ENCODE data around the gene OPN1LW. TPM values are rescaled to one million over a fixed set of nuclear protein-coding genes. Genes with fewer than 3 reads are reported as not detected.
A peak's percentile ranks its signal among the peaks of the same experiment; 100 is the strongest.
"Not testable (repeated sequence)": the region's sequence is repeated elsewhere in the genome, so short reads cannot be mapped to it uniquely, and the experiment has no call there.

OPN1LW gene
- polyA plus RNA-seq (2013, experiment 1 of 2), result not detected
- not detected for polyA plus RNA-seq (2013, experiment 2 of 2)

GRCh38 chrX:154144010-154144409 is at the start of gene OPN1LW:
Gene OPN1LW, plus strand, starts transcription at chrX:154144243. Its CDS starts 41 bp downstream, at chrX:154144284.
- H3K4me1 ChIP-seq (ENCODE audit: control insufficient read depth in 2 of 2, insufficient read depth in 1 of 2, low read depth in 1 of 2, low read length in 2 of 2); H3K4ac ChIP-seq (ENCODE audit: low read length); H3K79me1 ChIP-seq (ENCODE audit: low read depth, low read length); H2AK5ac ChIP-seq (ENCODE audit: low read depth, low read length); H3K9me3 ChIP-seq (replicated peaks in 1 of 2; ENCODE audit: control insufficient read depth in 2 of 2, insufficient read depth in 1 of 2, low read depth in 1 of 2, low read length in 2 of 2); H3K27ac ChIP-seq (replicated peaks; ENCODE audit: low read length); H3K9ac ChIP-seq (ENCODE audit: low read depth, low read length, poor library complexity); H2BK120ac ChIP-seq (ENCODE audit: low read depth, low read length); H3K36me3 ChIP-seq (replicated peaks in 1 of 2; ENCODE audit: control insufficient read depth in 2 of 2, insufficient read depth in 2 of 2, low read length in 2 of 2); H3K4me2 ChIP-seq (ENCODE audit: insufficient read depth, low read length, poor library complexity, severe bottlenecking); H4K91ac ChIP-seq (ENCODE audit: low read depth, low read length, poor library complexity); H3K23ac ChIP-seq (ENCODE audit: low read depth, low read length, poor library complexity); H2AFZ ChIP-seq (ENCODE audit: low read length); H3K18ac ChIP-seq (ENCODE audit: low read length); H3K4me3 ChIP-seq (ENCODE audit: low read length in 2 of 2); H3K14ac ChIP-seq (ENCODE audit: low read length); DNase-seq (ENCODE audit: low spot score); H2BK5ac ChIP-seq (ENCODE audit: low read length); H2BK15ac ChIP-seq (ENCODE audit: low read length); H4K8ac ChIP-seq (ENCODE audit: low read depth, low read length); H2BK12ac ChIP-seq (ENCODE audit: low read length): not testable (repeated sequence)
- WGBS, 2 donors (ENCODE audit: extremely low coverage in 2 of 2, insufficient read length in 2 of 2, insufficient replicate concordance in 1 of 2), result no CpG with 5 or more reads among the region's 15 CpGs
- H3K27me3 ChIP-seq (ENCODE audit: control insufficient read depth in 3 of 3, insufficient read depth in 3 of 3, low read depth in 1 of 3, low read length in 3 of 3), result peaks cover 0 to 43% (median 0%) of the 10 kb centered on the region in 3 experiments

- H3K4me3 ChIP-seq (ENCODE audit: low read length in 2 of 2), result no peak overlapping the region
These were observed 49.2 kb upstream of the OPN1LW start for GRCh38 chrX:154094833-154095232.

GRCh38 chrX:154096140-154097002 is 47.7 kb upstream of the OPN1LW start:
- Histone ChIP-seq H2BK12ac (ENCODE audit: low read length) (no peak overlapping the region), H3K4me3 (ENCODE audit: low read length in 2 of 2) (peak overlapping the region; percentile 51 to 87), H2BK15ac (ENCODE audit: low read length) (no peak overlapping the region), H3K36me3 (replicated peaks in 1 of 2; ENCODE audit: control insufficient read depth in 2 of 2, insufficient read depth in 2 of 2, low read length in 2 of 2) (peaks cover 0 to 10% of the 10 kb centered on the region in 2 donors), H3K27ac (replicated peaks; ENCODE audit: low read length) (no peak overlapping the region), H4K91ac (ENCODE audit: low read depth, low read length, poor library complexity) (no peak overlapping the region), H2AK5ac (ENCODE audit: low read depth, low read length) (no peak overlapping the region), H3K79me1 (ENCODE audit: low read depth, low read length) (peaks cover 2% of the 10 kb centered on the region), H3K9me3 (replicated peaks in 1 of 2; ENCODE audit: control insufficient read depth in 2 of 2, insufficient read depth in 1 of 2, low read depth in 1 of 2, low read length in 2 of 2) (no peaks in the 10 kb centered on the region), H3K4me2 (ENCODE audit: insufficient read depth, low read length, poor library complexity, severe bottlenecking) (peak overlapping the region; percentile 45), H3K27me3 (ENCODE audit: control insufficient read depth in 3 of 3, insufficient read depth in 3 of 3, low read depth in 1 of 3, low read length in 3 of 3) (peaks cover 0 to 7% (median 0%) of the 10 kb centered on the region in 3 experiments), H2BK5ac (ENCODE audit: low read length) (no peak overlapping the region), H3K18ac (ENCODE audit: low read length) (peak overlapping the region; percentile 65), H4K8ac (ENCODE audit: low read depth, low read length) (no peak overlapping the region), H3K23ac (ENCODE audit: low read depth, low read length, poor library complexity) (no peak overlapping the region), H2BK120ac (ENCODE audit: low read depth, low read length) (no peak overlapping the region), H3K4me1 (ENCODE audit: control insufficient read depth in 2 of 2, insufficient read depth in 1 of 2, low read depth in 1 of 2, low read length in 2 of 2) (peaks cover 3 to 17% of the 10 kb centered on the region in 2 donors), H2AFZ (ENCODE audit: low read length) (peak overlapping the region; percentile 69), H3K14ac (ENCODE audit: low read length) (no peak overlapping the region), H3K4ac (ENCODE audit: low read length) (no peak overlapping the region), H3K9ac (ENCODE audit: low read depth, low read length, poor library complexity) (peak overlapping the region; percentile 70)
- no CpG with 5 or more reads among the region's 31 CpGs for WGBS, 2 donors (ENCODE audit: extremely low coverage in 2 of 2, insufficient read length in 2 of 2, insufficient replicate concordance in 1 of 2)
- DNase-seq (ENCODE audit: low spot score), result no peak

More at GRCh38 chrX:154094833-154095232, 49.2 kb upstream of the OPN1LW start:
- H2BK120ac ChIP-seq (ENCODE audit: low read depth, low read length), result no peak overlapping the region
- H3K14ac ChIP-seq (ENCODE audit: low read length), result no peak overlapping the region
- no peak overlapping the region for H2AK5ac ChIP-seq (ENCODE audit: low read depth, low read length)
- H2BK5ac ChIP-seq (ENCODE audit: low read length), result no peak overlapping the region
- no peak overlapping the region for H3K4ac ChIP-seq (ENCODE audit: low read length)
- H3K4me1 ChIP-seq (ENCODE audit: control insufficient read depth in 2 of 2, insufficient read depth in 1 of 2, low read depth in 1 of 2, low read length in 2 of 2), result peaks cover 3 to 17% of the 10 kb centered on the region in 2 donors
- no peak overlapping the region for H3K27ac ChIP-seq (replicated peaks; ENCODE audit: low read length)
- no peak overlapping the region for H2AFZ ChIP-seq (ENCODE audit: low read length)
- peaks cover 2% of the 10 kb centered on the region for H3K79me1 ChIP-seq (ENCODE audit: low read depth, low read length)
- H3K9ac ChIP-seq (ENCODE audit: low read depth, low read length, poor library complexity), result no peak overlapping the region
- H3K4me2 ChIP-seq (ENCODE audit: insufficient read depth, low read length, poor library complexity, severe bottlenecking), result peak overlapping the region; percentile 13
- H3K23ac ChIP-seq (ENCODE audit: low read depth, low read length, poor library complexity), result no peak overlapping the region
- peaks cover 0 to 19% of the 10 kb centered on the region in 2 donors for H3K36me3 ChIP-seq (replicated peaks in 1 of 2; ENCODE audit: control insufficient read depth in 2 of 2, insufficient read depth in 2 of 2, low read length in 2 of 2)
- no peak overlapping the region for H4K8ac ChIP-seq (ENCODE audit: low read depth, low read length)
- no peak for DNase-seq (ENCODE audit: low spot score)
- peaks cover 0 to 7% (median 0%) of the 10 kb centered on the region in 3 experiments for H3K27me3 ChIP-seq (ENCODE audit: control insufficient read depth in 3 of 3, insufficient read depth in 3 of 3, low read depth in 1 of 3, low read length in 3 of 3)
- no peak overlapping the region for H4K91ac ChIP-seq (ENCODE audit: low read depth, low read length, poor library complexity)
- no peak overlapping the region for H3K18ac ChIP-seq (ENCODE audit: low read length)
- H2BK15ac ChIP-seq (ENCODE audit: low read length), result no peak overlapping the region
- WGBS, 2 donors (ENCODE audit: extremely low coverage in 2 of 2, insufficient read length in 2 of 2, insufficient replicate concordance in 1 of 2), result no CpG with 5 or more reads among the region's 6 CpGs
- no peak overlapping the region for H2BK12ac ChIP-seq (ENCODE audit: low read length)
- no peaks in the 10 kb centered on the region for H3K9me3 ChIP-seq (replicated peaks in 1 of 2; ENCODE audit: control insufficient read depth in 2 of 2, insufficient read depth in 1 of 2, low read depth in 1 of 2, low read length in 2 of 2)

- DNase-seq (ENCODE audit: low spot score), result peak; percentile 75
- Histone ChIP-seq H3K27ac (replicated peaks; ENCODE audit: low read length) (peak overlapping the region; percentile 72), H2AK5ac (ENCODE audit: low read depth, low read length) (no peak overlapping the region), H3K14ac (ENCODE audit: low read length) (no peak overlapping the region), H2BK5ac (ENCODE audit: low read length) (no peak overlapping the region), H3K4ac (ENCODE audit: low read length) (no peak overlapping the region), H4K91ac (ENCODE audit: low read depth, low read length, poor library complexity) (no peak overlapping the region), H2AFZ (ENCODE audit: low read length) (peak overlapping the region; percentile 69), H2BK15ac (ENCODE audit: low read length) (no peak overlapping the region), H3K36me3 (replicated peaks in 1 of 2; ENCODE audit: control insufficient read depth in 2 of 2, insufficient read depth in 2 of 2, low read length in 2 of 2) (peaks cover 0 to 6% of the 10 kb centered on the region in 2 donors), H3K9ac (ENCODE audit: low read depth, low read length, poor library complexity) (peak overlapping the region; percentile 92), H3K4me1 (ENCODE audit: control insufficient read depth in 2 of 2, insufficient read depth in 1 of 2, low read depth in 1 of 2, low read length in 2 of 2) (peaks cover 3 to 17% of the 10 kb centered on the region in 2 donors), H3K23ac (ENCODE audit: low read depth, low read length, poor library complexity) (no peak overlapping the region), H3K9me3 (replicated peaks in 1 of 2; ENCODE audit: control insufficient read depth in 2 of 2, insufficient read depth in 1 of 2, low read depth in 1 of 2, low read length in 2 of 2) (no peaks in the 10 kb centered on the region), H3K18ac (ENCODE audit: low read length) (peak overlapping the region; percentile 87), H2BK120ac (ENCODE audit: low read depth, low read length) (no peak overlapping the region), H2BK12ac (ENCODE audit: low read length) (no peak overlapping the region), H3K4me3 (ENCODE audit: low read length in 2 of 2) (peak overlapping the region; percentile 51 to 94), H3K79me1 (ENCODE audit: low read depth, low read length) (peaks cover 2% of the 10 kb centered on the region), H4K8ac (ENCODE audit: low read depth, low read length) (no peak overlapping the region), H3K27me3 (ENCODE audit: control insufficient read depth in 3 of 3, insufficient read depth in 3 of 3, low read depth in 1 of 3, low read length in 3 of 3) (peaks cover 0 to 4% (median 0%) of the 10 kb centered on the region in 3 experiments), H3K4me2 (ENCODE audit: insufficient read depth, low read length, poor library complexity, severe bottlenecking) (peak overlapping the region; percentile 45)
- WGBS, 2 donors (ENCODE audit: extremely low coverage in 2 of 2, insufficient read length in 2 of 2, insufficient replicate concordance in 1 of 2), result no CpG with 5 or more reads among the region's 80 CpGs
These were observed 46.9 kb upstream of the OPN1LW start for GRCh38 chrX:154097003-154097588.
